H1 (cell line): ENCODE results near the gene NUP88. TPM values are rescaled to one million over a fixed set of nuclear protein-coding genes. Genes with fewer than 3 reads are reported as not detected.

ENCODE experiments used
- CTCF ChIA-PET: fragments of 300-600 bp; sonication (Branson Sonifier 250); formaldehyde crosslinking; loops from one replicate; lab custom pipeline; 2021; ENCODE audit not compliant: partially characterized antibody; lab: Charles Lee
- POLR2A ChIA-PET: fragments of 300-600 bp; sonication (Branson Sonifier 250); formaldehyde crosslinking; loops from one replicate; lab custom pipeline; 2021; ENCODE audit warnings: inconsistent platforms; ENCODE audit not compliant: partially characterized antibody; lab: Charles Lee
- DNase-seq, 2 experiments: peaks; one replicate each; pipeline versions ENCODE4 v3.0.0 to v3.0.0-alpha.2; 2010 to 2022; ENCODE audit warnings: low spot score in 2 of 2, low read depth in 1 of 2, mixed read lengths in 1 of 2
- FAIRE-seq: peaks from 2 replicates; lab custom pipeline; 2011; peaks lifted over from hg19 to GRCh38; lab: Jason Lieb, UNC
- H2AFZ ChIP-seq: 2 replicates; pipeline ENCODE4 v1.8.1; 2012; ENCODE audit warnings: low read length, inconsistent platforms
- H2AK5ac ChIP-seq: 2 replicates; pipeline ENCODE4 v1.6.1; 2013; ENCODE audit warnings: low read depth, low read length
- H2BK120ac ChIP-seq: replicated peaks from 2 replicates; pipeline ENCODE3; 2013; ENCODE audit warnings: low read depth, low read length, inconsistent platforms
- H2BK12ac ChIP-seq: 2 replicates; pipeline ENCODE4 v1.6.1; 2013; ENCODE audit warnings: low read depth, low read length
- H2BK15ac ChIP-seq: 2 replicates; pipeline ENCODE4 v1.6.1; 2013; ENCODE audit warnings: low read length
- H2BK20ac ChIP-seq: 2 replicates; pipeline ENCODE4 v1.6.1; 2013; ENCODE audit warnings: low read length
- H2BK5ac ChIP-seq: 2 replicates; pipeline ENCODE4 v1.6.1; 2013; ENCODE audit warnings: low read depth, low read length
- H3K14ac ChIP-seq: 2 replicates; pipeline ENCODE4 v1.6.1; 2013; ENCODE audit warnings: inconsistent platforms; ENCODE audit not compliant: insufficient read length
- H3K18ac ChIP-seq: 2 replicates; pipeline ENCODE4 v1.6.1; 2013; ENCODE audit warnings: low read length; ENCODE audit errors: extremely low read depth
- H3K23ac ChIP-seq: 2 replicates; pipeline ENCODE4 v1.6.1; 2013; ENCODE audit warnings: inconsistent platforms; ENCODE audit not compliant: insufficient read length
- H3K23me2 ChIP-seq: 2 replicates; pipeline ENCODE4 v1.6.1; 2013; ENCODE audit warnings: low read depth, low read length
- H3K27ac ChIP-seq: 2 replicates; pipeline ENCODE4 v1.6.1; 2011; ENCODE audit warnings: low read depth, low read length, inconsistent platforms
- H3K27me3 ChIP-seq, 4 experiments: replicated peaks in 1 of 4; 1 replicate in 1 of 4; 2 replicates in 3 of 4; pipeline versions ENCODE4 v1.6.1 to v1.8.1; 2011 to 2013; ENCODE audit warnings: low read length in 3 of 4, mild to moderate bottlenecking in 3 of 4, inconsistent platforms in 2 of 4, mixed read lengths in 2 of 4, moderate library complexity in 1 of 4; ENCODE audit not compliant: control insufficient read depth in 3 of 4, insufficient read depth in 3 of 4; ENCODE audit errors: extremely low read depth in 1 of 4
- H3K36me3 ChIP-seq, 4 experiments: 2 replicates each; pipeline versions ENCODE4 v1.6.1 to v1.8.1; 2011 to 2013; ENCODE audit warnings: mild to moderate bottlenecking in 4 of 4, low read length in 3 of 4, moderate library complexity in 2 of 4, control low read depth in 1 of 4, inconsistent platforms in 1 of 4; ENCODE audit not compliant: insufficient read depth in 4 of 4, control insufficient read depth in 2 of 4
- H3K4ac ChIP-seq: replicated peaks from 2 replicates; pipeline ENCODE3; 2013; ENCODE audit warnings: low read length, low read depth, mixed read lengths, inconsistent platforms; ENCODE audit not compliant: insufficient read length
- H3K4me1 ChIP-seq, 4 experiments: replicated peaks in 1 of 4; 1 replicate in 1 of 4; 2 replicates in 3 of 4; pipeline versions ENCODE4 v1.6.1 to v1.8.1; 2011 to 2013; ENCODE audit warnings: low read length in 3 of 4, inconsistent platforms in 2 of 4, mixed read lengths in 1 of 4; ENCODE audit not compliant: insufficient read depth in 4 of 4, control insufficient read depth in 3 of 4
- H3K4me2 ChIP-seq, 2 experiments: 2 replicates each; pipeline versions ENCODE4 v1.6.1 to v1.8.1; 2011 to 2013; ENCODE audit warnings: low read depth in 2 of 2, low read length in 2 of 2, control low read depth in 1 of 2, inconsistent platforms in 1 of 2, mild to moderate bottlenecking in 1 of 2; ENCODE audit not compliant: insufficient read depth in 1 of 2
- H3K4me3 ChIP-seq, 4 experiments: fragments of 200-600, 300-600 bp in 1 of 4; sonication (generic), shearing (Covaris generic), sonication (Bioruptor Twin) in 1 of 4; 2 replicates each; pipeline versions ENCODE4 v1.5.1 to v1.8.1; 2011 to 2016; ENCODE audit warnings: low read length in 4 of 4, low read depth in 3 of 4, control low read depth in 2 of 4, inconsistent platforms in 2 of 4, mild to moderate bottlenecking in 2 of 4, mixed read lengths in 1 of 4, moderate library complexity in 1 of 4; ENCODE audit not compliant: insufficient read depth in 2 of 4; ENCODE audit errors: extremely low read depth in 1 of 4
- H3K56ac ChIP-seq: replicated peaks from 2 replicates; pipeline ENCODE3; 2013; ENCODE audit warnings: low read depth, mild to moderate bottlenecking, mixed read lengths, low read length, inconsistent platforms; ENCODE audit not compliant: insufficient read length
- H3K79me1 ChIP-seq: 2 replicates; pipeline ENCODE4 v1.6.1; 2013; ENCODE audit warnings: low read depth, low read length, control low read depth
- H3K79me2 ChIP-seq, 2 experiments: 2 replicates each; pipeline versions ENCODE4 v1.6.1 to v1.8.1; 2012 to 2013; ENCODE audit warnings: low read length in 2 of 2, mild to moderate bottlenecking in 2 of 2, inconsistent platforms in 1 of 2; ENCODE audit not compliant: insufficient read depth in 2 of 2, control insufficient read depth in 1 of 2
- H3K9ac ChIP-seq, 4 experiments: replicated peaks in 1 of 4; 1 replicate in 1 of 4; 2 replicates in 3 of 4; pipeline versions ENCODE4 v1.6.1 to v1.8.1; 2011 to 2013; ENCODE audit warnings: low read depth in 3 of 4, low read length in 3 of 4, control low read depth in 2 of 4, mild to moderate bottlenecking in 2 of 4, moderate library complexity in 2 of 4, inconsistent platforms in 1 of 4; ENCODE audit errors: extremely low read depth in 1 of 4
- H3K9me3 ChIP-seq, 2 experiments: 2 replicates each; pipeline versions ENCODE4 v1.6.1 to v1.8.1; 2012 to 2013; ENCODE audit warnings: mild to moderate bottlenecking in 2 of 2, moderate library complexity in 2 of 2, control low read depth in 1 of 2, inconsistent platforms in 1 of 2, low read depth in 1 of 2, low read length in 1 of 2, mixed read lengths in 1 of 2; ENCODE audit not compliant: insufficient read depth in 2 of 2
- H4K20me1 ChIP-seq, 2 experiments: replicated peaks in 1 of 2; 2 replicates each; pipeline versions ENCODE3 to v1.8.1; 2011 to 2013; ENCODE audit warnings: inconsistent platforms in 2 of 2, low read length in 2 of 2, mild to moderate bottlenecking in 1 of 2; ENCODE audit not compliant: insufficient read depth in 2 of 2, control insufficient read depth in 1 of 2
- H4K5ac ChIP-seq: 2 replicates; pipeline ENCODE4 v1.6.1; 2013; ENCODE audit warnings: low read length, low read depth, mixed read lengths, inconsistent platforms; ENCODE audit not compliant: insufficient read length
- H4K8ac ChIP-seq: 2 replicates; pipeline ENCODE4 v1.8.0; 2013; ENCODE audit warnings: mild to moderate bottlenecking, moderate library complexity, low read length, inconsistent platforms; ENCODE audit not compliant: insufficient read depth; ENCODE audit errors: extremely low read depth
- H4K91ac ChIP-seq: replicated peaks from 2 replicates; pipeline ENCODE3; 2013; ENCODE audit warnings: low read length, mixed read lengths, inconsistent platforms; ENCODE audit not compliant: insufficient read length
- BACH1 ChIP-seq: IDR thresholded peaks from 2 replicates; pipeline ENCODE4 v1.6.1; 2012; ENCODE audit warnings: low read length, improper control_type of control experiment
- BRCA1 ChIP-seq: IDR thresholded peaks from 2 replicates; pipeline ENCODE4 v1.6.1; 2012; ENCODE audit warnings: low read depth, low read length, improper control_type of control experiment
- MAFK ChIP-seq: IDR thresholded peaks from 2 replicates; pipeline ENCODE4 v1.6.1; 2012; ENCODE audit warnings: low read depth, mild to moderate bottlenecking, improper control_type of control experiment, low read length
- MAX ChIP-seq: IDR thresholded peaks from 2 replicates; pipeline ENCODE4 v1.6.1; 2012; ENCODE audit warnings: inconsistent platforms
- NRF1 ChIP-seq: IDR thresholded peaks from 2 replicates; pipeline ENCODE4 v1.6.1; 2011; ENCODE audit warnings: mild to moderate bottlenecking, low read depth, low read length, improper control_type of control experiment
- POLR2A ChIP-seq, 2 experiments: IDR thresholded peaks; 1 replicate in 1 of 2; 2 replicates in 1 of 2; pipeline ENCODE4 v1.6.1; 2011; ENCODE audit warnings: low read depth in 2 of 2, low read length in 2 of 2, mild to moderate bottlenecking in 2 of 2; ENCODE audit errors: control extremely low read depth in 1 of 2
- SIRT6 ChIP-seq: IDR thresholded peaks from one replicate; pipeline ENCODE4 v1.7.1; 2012; ENCODE audit warnings: low read length, inconsistent platforms
- SIX5 ChIP-seq: IDR thresholded peaks from 2 replicates; pipeline ENCODE4 v1.6.1; 2011; ENCODE audit warnings: mild to moderate bottlenecking, low read depth, low read length
- SP2 ChIP-seq: IDR thresholded peaks from 2 replicates; pipeline ENCODE4 v1.6.1; 2012; ENCODE audit warnings: mild to moderate bottlenecking, low read length, inconsistent platforms
- TBP ChIP-seq: IDR thresholded peaks from 2 replicates; pipeline ENCODE4 v1.6.1; 2011; ENCODE audit warnings: low read depth, low read length, improper control_type of control experiment
- TEAD4 ChIP-seq: IDR thresholded peaks from 2 replicates; pipeline ENCODE4 v1.6.1; 2012; ENCODE audit warnings: low read depth, low read length, inconsistent platforms, mixed read lengths
- YY1 ChIP-seq: IDR thresholded peaks from 2 replicates; pipeline ENCODE4 v1.6.1; 2011; ENCODE audit warnings: low read depth, mild to moderate bottlenecking, low read length
- WGBS, 2 experiments: shearing (Covaris generic) in 1 of 2; methylation state at CpG; one replicate each; pipeline versions ENCODE4 v1.1.6 to v1.1.7; 2013 to 2015; ENCODE audit warnings: low lambda C conversion rate in 2 of 2, mixed read lengths in 2 of 2, inconsistent platforms in 1 of 2, low coverage in 1 of 2, missing lambda C conversion rate in 1 of 2; ENCODE audit not compliant: insufficient replicate concordance in 2 of 2, insufficient coverage in 1 of 2, insufficient read length in 1 of 2; ENCODE audit errors: extremely low coverage in 1 of 2, missing lambda C conversion rate in 1 of 2; 5-methylcytosine and 5-hydroxymethylcytosine counted together
- polyA plus RNA-seq, 7 experiments: library from polyadenylated mRNA; depleted of rRNA in 3 of 7; stranded (reverse) in 5 of 7; unstranded in 2 of 7; fragments of >200 nt in 5 of 7; fragments of 200-250 nt in 2 of 7; gene quantifications; 1 replicate in 5 of 7; 2 replicates in 1 of 7; 4 replicates in 1 of 7; pipeline versions ENCODE4 v1.2.1 to v1.2.3, GENCODE V29; 2011 to 2013; ENCODE audit warnings: missing spikeins in 2 of 7, mixed read lengths in 2 of 7
- total RNA-seq: library from RNA; stranded (reverse); fragmentation: NEBNext Ultra II Directional; extraction: Animal tissue kit (Norgen Biotek cat#: 25700); gene quantifications from 2 replicates; pipeline ENCODE4 v1.2.1, GENCODE V29; 2021

NUP88 gene
- total and polyA plus RNA-seq, 2 of the 8 experiments (the other 6 are each of a cell fraction or from before 2014, with no cell fraction given) = 77.4 to 105 TPM

DNA sequence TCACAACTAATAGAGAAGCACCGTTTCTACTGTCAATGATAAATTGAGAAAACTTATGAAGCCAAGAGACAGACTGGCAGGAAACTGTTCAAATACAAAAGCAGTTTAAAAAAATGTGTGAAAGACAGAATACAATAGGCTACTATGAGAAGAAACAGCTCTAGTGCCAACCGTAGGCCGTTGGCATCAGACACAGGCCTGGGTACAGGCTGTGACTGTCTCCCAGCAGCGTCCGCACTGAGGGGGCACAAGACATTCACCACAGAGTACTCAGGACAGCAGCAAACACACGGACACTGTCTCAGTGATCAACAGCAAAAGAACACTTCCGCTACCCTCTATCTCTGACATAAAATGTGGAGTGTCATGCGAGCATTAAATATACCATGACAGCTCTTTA is 27.3 kb upstream of the NUP88 start:
- no peak overlapping the region for H2AK5ac ChIP-seq
- no peak for FAIRE-seq
- no peak overlapping the region for H3K27ac ChIP-seq
- no peak overlapping the region for H3K4me2 ChIP-seq
- no peak overlapping the region for H4K5ac ChIP-seq
- no peak overlapping the region for H3K9ac ChIP-seq
- 93% methylated on average over 8 of the region's 8 CpGs; no CpG with 5 or more reads in 1 of the 2 experiments for WGBS, 2 experiments
- H3K27me3 ChIP-seq = no peaks in the 10 kb centered on the region
- POLR2A ChIA-PET = interaction anchor here (0.9 to 21.2 kb wide), 3 partner anchors 9 to 18 kb away, joined by 3 to 228 read pairs (median 4); no protein-coding TSS in a partner anchor
- DNase-seq = no peak
- no peak overlapping the region for H4K91ac ChIP-seq
- H3K23me2 ChIP-seq = no peaks in the 10 kb centered on the region
- H3K4me3 ChIP-seq = no peak overlapping the region
- no peak overlapping the region for H2BK120ac ChIP-seq
- no peaks in the 10 kb centered on the region for H3K9me3 ChIP-seq
- no peak overlapping the region for H3K56ac ChIP-seq
- H3K14ac ChIP-seq = no peak overlapping the region
- peaks cover 0 to 10% of the 10 kb centered on the region in 2 experiments; a peak in 1 of 4 replicates for H3K79me2 ChIP-seq
- H3K23ac ChIP-seq = no peak overlapping the region
- H3K4ac ChIP-seq = no peak overlapping the region
- no peak overlapping the region for H2BK5ac ChIP-seq
- H2BK20ac ChIP-seq = no peak overlapping the region
- H2BK12ac ChIP-seq = no peak overlapping the region
- no peak overlapping the region for H2AFZ ChIP-seq
- H3K36me3 ChIP-seq = peaks cover 22 to 73% (median 65%) of the 10 kb centered on the region in 4 experiments
- peaks cover 9% of the 10 kb centered on the region for H3K79me1 ChIP-seq
- H4K20me1 ChIP-seq = peaks cover 3 to 14% of the 10 kb centered on the region in 2 experiments
- H3K18ac ChIP-seq = no peak overlapping the region
- no peak overlapping the region for H2BK15ac ChIP-seq
- CTCF ChIA-PET = interaction anchor here (2.5 kb wide), 1 partner anchor 8 kb away, joined by 16 read pairs; the partner anchor contains the start of gene C1QBP
- H4K8ac ChIP-seq = no peak overlapping the region
- no peaks in the 10 kb centered on the region for H3K4me1 ChIP-seq
- no peak for TF ChIP-seq TEAD4
- no peak for TF ChIP-seq TBP
- no peak for TF ChIP-seq BRCA1
- TF ChIP-seq SIX5 = no peak
- no peak for TF ChIP-seq YY1
- no peak for TF ChIP-seq POLR2A (IDR thresholded peaks at IDR 0.05; ENCODE audit: control extremely low read depth in 1 of 2, low read depth in 2 of 2, low read length in 2 of 2)
- no peak for TF ChIP-seq SIRT6
- no peak for TF ChIP-seq MAX
- no peak for TF ChIP-seq MAFK
- TF ChIP-seq BACH1 = no peak
- no peak for TF ChIP-seq NRF1
- TF ChIP-seq SP2 = no peak
